SK-N-SH treated with all-trans-retinoic acid at 6 μM for 48 hours (cell line): ENCODE results near the gene IMPA2.

Experiments
- ARNTL ChIP-seq: fragments of 450-650 bp; formaldehyde crosslinking; IDR thresholded peaks from 2 replicates; pipeline ENCODE4 v1.5.0; 2020; ENCODE audit warnings: low read depth, mild to moderate bottlenecking, moderate library complexity, borderline replicate concordance
- BACH2 ChIP-seq: fragments of 250-450 bp; sonication (Bioruptor Pico); IDR thresholded peaks from 2 replicates; pipeline ENCODE4 v1.9.0; 2021; ENCODE audit warnings: mild to moderate bottlenecking, borderline replicate concordance
- CSDC2 ChIP-seq: fragments of 250-450 bp; sonication (Bioruptor Pico); IDR thresholded peaks from 2 replicates; pipeline ENCODE4 v1.5.0; 2020; ENCODE audit warnings: mild to moderate bottlenecking, moderate library complexity
- ESRRG ChIP-seq: fragments of 250-450 bp; sonication (Bioruptor Pico); IDR thresholded peaks from 2 replicates; pipeline ENCODE4 v1.6.1; 2021; ENCODE audit warnings: mild to moderate bottlenecking
- ISL1 ChIP-seq: fragments of 250-450 bp; sonication (Bioruptor Pico); IDR thresholded peaks from 2 replicates; pipeline ENCODE4 v2.1.2; 2022; ENCODE audit warnings: mild to moderate bottlenecking, moderate library complexity
- RARB ChIP-seq: fragments of 250-450 bp; sonication (Bioruptor Pico); IDR thresholded peaks from 2 replicates; pipeline ENCODE4 v1.8.0; 2021; ENCODE audit warnings: mild to moderate bottlenecking, moderate library complexity
- SNAI2 ChIP-seq: fragments of 250-450 bp; sonication (Bioruptor Pico); IDR thresholded peaks from 2 replicates; pipeline ENCODE4 v1.5.0; 2020; ENCODE audit warnings: mild to moderate bottlenecking, moderate library complexity
- TCF4 ChIP-seq: fragments of 250-450 bp; sonication (Bioruptor Pico); IDR thresholded peaks from 2 replicates; pipeline ENCODE4 v1.8.0; 2021; ENCODE audit warnings: mild to moderate bottlenecking, moderate library complexity, borderline replicate concordance
- TOX ChIP-seq: fragments of 250-450 bp; sonication (Bioruptor Pico); IDR thresholded peaks from 2 replicates; pipeline ENCODE4 v1.8.0; 2021; ENCODE audit warnings: mild to moderate bottlenecking, moderate library complexity, borderline replicate concordance
- ZC3H10 ChIP-seq: fragments of 250-450 bp; sonication (Bioruptor Pico); IDR thresholded peaks from 2 replicates; pipeline ENCODE4 v1.5.1; 2021; ENCODE audit warnings: mild to moderate bottlenecking, moderate library complexity
- ZNF8 ChIP-seq: fragments of 450-650 bp; formaldehyde crosslinking; IDR thresholded peaks from 2 replicates; pipeline ENCODE4 v1.5.0; 2020; ENCODE audit warnings: mild to moderate bottlenecking, moderate library complexity
- TF ChIP-seq, protein P1 (sequence below): fragments of 250-450 bp; sonication (Bioruptor Pico); IDR thresholded peaks from 2 replicates; pipeline ENCODE4 v1.5.1; 2020; ENCODE audit warnings: low read depth, mild to moderate bottlenecking, moderate library complexity
- TF ChIP-seq, protein P2 (sequence below): fragments of 250-450 bp; sonication (Bioruptor Pico); IDR thresholded peaks from 2 replicates; pipeline ENCODE4 v1.5.1; 2021; ENCODE audit warnings: mild to moderate bottlenecking, moderate library complexity
- TF ChIP-seq, protein P3 (sequence below): fragments of 250-450 bp; sonication (Bioruptor Pico); IDR thresholded peaks from 2 replicates; pipeline ENCODE4 v1.8.0; 2020; ENCODE audit warnings: mild to moderate bottlenecking, moderate library complexity, borderline replicate concordance

DNA sequence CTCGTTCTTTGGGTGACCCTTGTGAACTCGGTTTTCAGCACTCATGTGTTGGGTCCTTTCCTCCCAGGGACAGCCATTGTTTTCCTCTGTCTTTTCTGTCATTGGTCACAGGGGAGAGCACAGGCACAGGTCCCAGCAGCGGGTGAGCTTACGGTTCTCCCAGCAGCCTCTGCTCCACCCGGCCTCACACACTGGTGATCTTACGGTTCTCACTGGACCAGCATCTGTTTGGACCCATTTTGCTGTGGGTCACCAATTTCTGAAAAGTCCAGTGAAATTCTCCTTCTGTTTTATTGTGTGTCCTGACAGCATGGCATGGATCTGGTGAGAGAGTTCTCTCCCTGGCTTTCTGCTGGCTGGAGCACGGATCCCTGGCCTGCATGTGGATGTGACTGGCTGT lies 62.5 kb downstream of the IMPA2 start:
- TF ChIP-seq, protein P1, sequence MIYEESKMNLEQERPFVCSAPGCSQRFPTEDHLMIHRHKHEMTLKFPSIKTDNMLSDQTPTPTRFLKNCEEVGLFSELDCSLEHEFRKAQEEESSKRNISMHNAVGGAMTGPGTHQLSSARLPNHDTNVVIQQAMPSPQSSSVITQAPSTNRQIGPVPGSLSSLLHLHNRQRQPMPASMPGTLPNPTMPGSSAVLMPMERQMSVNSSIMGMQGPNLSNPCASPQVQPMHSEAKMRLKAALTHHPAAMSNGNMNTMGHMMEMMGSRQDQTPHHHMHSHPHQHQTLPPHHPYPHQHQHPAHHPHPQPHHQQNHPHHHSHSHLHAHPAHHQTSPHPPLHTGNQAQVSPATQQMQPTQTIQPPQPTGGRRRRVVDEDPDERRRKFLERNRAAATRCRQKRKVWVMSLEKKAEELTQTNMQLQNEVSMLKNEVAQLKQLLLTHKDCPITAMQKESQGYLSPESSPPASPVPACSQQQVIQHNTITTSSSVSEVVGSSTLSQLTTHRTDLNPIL (CRISPR knock-in tag): no peak
- TF ChIP-seq TCF4 (CRISPR knock-in tag) (no peak), TOX (CRISPR knock-in tag) (no peak), ZNF8 (CRISPR knock-in tag) (no peak), ESRRG (no peak), RARB (CRISPR knock-in tag) (no peak), BACH2 (CRISPR knock-in tag) (no peak), ISL1 (CRISPR knock-in tag) (no peak), CSDC2 (CRISPR knock-in tag) (no peak), ZC3H10 (CRISPR knock-in tag) (no peak), ARNTL (no peak), SNAI2 (no peak)
- TF ChIP-seq, protein P2, sequence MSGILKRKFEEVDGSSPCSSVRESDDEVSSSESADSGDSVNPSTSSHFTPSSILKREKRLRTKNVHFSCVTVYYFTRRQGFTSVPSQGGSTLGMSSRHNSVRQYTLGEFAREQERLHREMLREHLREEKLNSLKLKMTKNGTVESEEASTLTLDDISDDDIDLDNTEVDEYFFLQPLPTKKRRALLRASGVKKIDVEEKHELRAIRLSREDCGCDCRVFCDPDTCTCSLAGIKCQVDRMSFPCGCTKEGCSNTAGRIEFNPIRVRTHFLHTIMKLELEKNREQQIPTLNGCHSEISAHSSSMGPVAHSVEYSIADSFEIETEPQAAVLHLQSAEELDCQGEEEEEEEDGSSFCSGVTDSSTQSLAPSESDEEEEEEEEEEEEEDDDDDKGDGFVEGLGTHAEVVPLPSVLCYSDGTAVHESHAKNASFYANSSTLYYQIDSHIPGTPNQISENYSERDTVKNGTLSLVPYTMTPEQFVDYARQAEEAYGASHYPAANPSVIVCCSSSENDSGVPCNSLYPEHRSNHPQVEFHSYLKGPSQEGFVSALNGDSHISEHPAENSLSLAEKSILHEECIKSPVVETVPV: no peak
- TF ChIP-seq, protein P3, sequence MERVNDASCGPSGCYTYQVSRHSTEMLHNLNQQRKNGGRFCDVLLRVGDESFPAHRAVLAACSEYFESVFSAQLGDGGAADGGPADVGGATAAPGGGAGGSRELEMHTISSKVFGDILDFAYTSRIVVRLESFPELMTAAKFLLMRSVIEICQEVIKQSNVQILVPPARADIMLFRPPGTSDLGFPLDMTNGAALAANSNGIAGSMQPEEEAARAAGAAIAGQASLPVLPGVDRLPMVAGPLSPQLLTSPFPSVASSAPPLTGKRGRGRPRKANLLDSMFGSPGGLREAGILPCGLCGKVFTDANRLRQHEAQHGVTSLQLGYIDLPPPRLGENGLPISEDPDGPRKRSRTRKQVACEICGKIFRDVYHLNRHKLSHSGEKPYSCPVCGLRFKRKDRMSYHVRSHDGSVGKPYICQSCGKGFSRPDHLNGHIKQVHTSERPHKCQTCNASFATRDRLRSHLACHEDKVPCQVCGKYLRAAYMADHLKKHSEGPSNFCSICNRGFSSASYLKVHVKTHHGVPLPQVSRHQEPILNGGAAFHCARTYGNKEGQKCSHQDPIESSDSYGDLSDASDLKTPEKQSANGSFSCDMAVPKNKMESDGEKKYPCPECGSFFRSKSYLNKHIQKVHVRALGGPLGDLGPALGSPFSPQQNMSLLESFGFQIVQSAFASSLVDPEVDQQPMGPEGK (CRISPR knock-in tag): no peak
